ENCODE results near the gene FAAH. TPM values are rescaled to one million over a fixed set of nuclear protein-coding genes. Genes with fewer than 3 reads are reported as not detected.

FAAH gene
- total and polyA plus RNA-seq, 4 donors, result 14.3 to 43.3 (median 27.0) TPM

DNA sequence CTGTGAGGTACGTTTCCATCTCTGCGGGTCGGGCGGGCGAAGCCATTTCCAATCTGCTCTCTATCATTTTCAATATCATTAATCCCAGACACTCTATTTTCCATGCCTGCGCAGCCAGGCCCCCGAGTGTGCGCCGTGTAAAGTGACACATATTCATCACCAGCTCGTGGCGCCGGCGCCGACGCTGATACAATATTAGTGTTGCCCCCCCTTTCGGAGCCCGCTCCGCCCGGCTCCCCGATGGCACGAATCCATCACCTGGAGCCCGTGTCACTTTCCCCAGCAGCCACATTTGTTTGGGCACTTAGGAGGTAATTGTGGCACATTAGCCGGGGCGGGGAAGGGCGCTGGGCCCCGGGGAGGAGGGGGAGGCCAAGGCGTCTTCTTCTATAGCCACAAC is 61.8 kb downstream of the FAAH start:
- WGBS (ENCODE audit: insufficient coverage), result 66% methylated on average over 20 of the region's 27 CpGs
- peaks cover 57% of the 10 kb centered on the region for H3K27me3 ChIP-seq (ENCODE audit: control insufficient read depth, insufficient read depth, low read length)
- H3K36me3 ChIP-seq (ENCODE audit: control insufficient read depth, insufficient read depth, low read length), result no peaks in the 10 kb centered on the region
- H3K4me1 ChIP-seq (ENCODE audit: control insufficient read depth, insufficient read depth, low read length), result no peaks in the 10 kb centered on the region
- no peak overlapping the region for H3K27ac ChIP-seq (ENCODE audit: low read depth, low read length)
- H3K4me3 ChIP-seq (ENCODE audit: low read depth, low read length), result no peak overlapping the region
- peak in 1 of 6 donors; percentile 79 for DNase-seq (ENCODE audit: low read depth in 4 of 6, low spot score in 6 of 6)
- H3K9me3 ChIP-seq (ENCODE audit: control insufficient read depth, insufficient read depth, low read length), result no peaks in the 10 kb centered on the region

DNA sequence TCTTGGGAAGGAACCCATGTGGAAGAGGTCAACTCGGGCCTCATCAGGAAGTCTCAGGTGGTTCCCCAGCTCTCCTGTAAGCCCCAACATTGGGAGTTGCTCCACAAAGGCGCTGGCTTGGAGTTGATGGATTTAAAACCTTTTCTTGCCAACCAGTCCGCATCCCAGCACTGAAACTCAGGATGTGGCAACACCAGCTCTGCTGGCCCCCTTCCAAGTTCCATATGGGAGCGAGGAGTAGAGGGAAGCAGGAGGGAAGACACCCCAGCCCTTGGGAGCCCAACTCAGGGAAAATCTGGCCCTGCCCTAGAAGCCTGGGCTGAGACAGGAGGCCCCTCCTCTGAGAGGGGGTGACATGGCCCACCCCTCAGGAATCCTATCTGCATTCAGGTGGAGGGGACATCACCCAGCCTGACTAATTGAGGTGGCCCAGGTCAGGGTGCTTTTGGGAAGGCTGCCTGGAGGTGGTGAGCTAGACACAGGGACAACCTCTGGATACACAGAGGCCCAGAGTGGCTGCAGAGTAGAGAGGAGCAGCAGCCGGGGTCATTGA is 62.4 kb downstream of the FAAH start:
- no peaks in the 10 kb centered on the region for H3K4me1 ChIP-seq (ENCODE audit: control insufficient read depth, insufficient read depth, low read length)
- peaks cover 55% of the 10 kb centered on the region for H3K27me3 ChIP-seq (ENCODE audit: control insufficient read depth, insufficient read depth, low read length)
- no peaks in the 10 kb centered on the region for H3K36me3 ChIP-seq (ENCODE audit: control insufficient read depth, insufficient read depth, low read length)
- H3K27ac ChIP-seq (ENCODE audit: low read depth, low read length), result no peak overlapping the region
- WGBS (ENCODE audit: insufficient coverage), result 79% methylated on average over 4 of the region's 5 CpGs
- no peak overlapping the region for H3K4me3 ChIP-seq (ENCODE audit: low read depth, low read length)
- no peaks in the 10 kb centered on the region for H3K9me3 ChIP-seq (ENCODE audit: control insufficient read depth, insufficient read depth, low read length)
- DNase-seq (ENCODE audit: low read depth in 4 of 6, low spot score in 6 of 6), result peak in 1 of 6 donors; percentile 11

DNA sequence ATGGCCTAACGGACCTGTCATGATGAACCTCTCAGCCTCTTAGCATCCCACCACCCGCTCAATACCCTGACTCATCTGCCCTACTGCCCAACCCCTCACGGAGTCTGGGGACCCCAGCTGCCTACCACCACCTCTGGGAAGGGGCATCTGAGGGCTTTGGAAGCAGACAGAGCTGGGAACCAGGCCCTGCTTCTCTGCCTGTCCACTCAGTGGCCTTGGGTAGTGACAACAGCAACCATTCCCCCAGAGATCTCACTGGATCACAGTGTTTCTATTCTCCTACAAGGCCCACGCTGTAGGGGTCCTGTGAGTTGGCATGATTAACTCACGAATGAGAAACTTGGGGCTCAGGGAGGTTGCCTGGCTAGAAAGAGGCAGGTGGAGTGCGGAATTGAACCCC is 63.1 kb downstream of the FAAH start:
- Histone ChIP-seq H3K4me3 (ENCODE audit: low read depth, low read length) (no peak overlapping the region), H3K27me3 (ENCODE audit: control insufficient read depth, insufficient read depth, low read length) (peaks cover 54% of the 10 kb centered on the region), H3K27ac (ENCODE audit: low read depth, low read length) (no peak overlapping the region), H3K4me1 (ENCODE audit: control insufficient read depth, insufficient read depth, low read length) (peaks cover 3% of the 10 kb centered on the region), H3K36me3 (ENCODE audit: control insufficient read depth, insufficient read depth, low read length) (no peaks in the 10 kb centered on the region), H3K9me3 (ENCODE audit: control insufficient read depth, insufficient read depth, low read length) (no peaks in the 10 kb centered on the region)
- 100% methylated on average over 2 of the region's 6 CpGs for WGBS (ENCODE audit: insufficient coverage)
- no peak for DNase-seq (ENCODE audit: low read depth in 4 of 6, low spot score in 6 of 6)

DNA sequence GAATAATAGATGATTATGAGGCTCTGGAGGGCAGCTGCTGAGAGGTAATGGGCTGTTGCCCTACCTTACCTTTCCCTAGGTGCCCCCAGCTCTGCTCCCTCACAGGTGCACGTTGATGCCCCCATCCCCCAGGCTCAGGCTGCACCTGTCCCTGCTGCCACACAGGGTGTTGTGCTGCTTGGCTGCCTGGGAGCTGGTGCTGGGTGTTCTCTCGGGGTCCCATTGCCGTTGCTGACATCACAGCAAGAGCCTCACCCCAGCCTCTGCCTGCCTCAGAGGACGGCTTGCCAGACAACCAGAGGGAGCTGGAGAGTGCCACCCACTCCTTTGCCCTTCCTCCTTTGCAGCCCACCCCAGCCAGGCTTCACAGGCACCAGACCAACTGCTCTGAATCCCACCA is 64.1 kb downstream of the FAAH start:
- DNase-seq (ENCODE audit: low read depth in 4 of 6, low spot score in 6 of 6), result no peak
- H3K4me1 ChIP-seq (ENCODE audit: control insufficient read depth, insufficient read depth, low read length), result peaks cover 3% of the 10 kb centered on the region
- H3K4me3 ChIP-seq (ENCODE audit: low read depth, low read length), result no peak overlapping the region
- peaks cover 45% of the 10 kb centered on the region for H3K27me3 ChIP-seq (ENCODE audit: control insufficient read depth, insufficient read depth, low read length)
- WGBS (ENCODE audit: insufficient coverage), result 63% methylated on average over 4 of the region's 4 CpGs
- H3K27ac ChIP-seq (ENCODE audit: low read depth, low read length), result no peak overlapping the region
- H3K36me3 ChIP-seq (ENCODE audit: control insufficient read depth, insufficient read depth, low read length), result no peaks in the 10 kb centered on the region
- H3K9me3 ChIP-seq (ENCODE audit: control insufficient read depth, insufficient read depth, low read length), result no peaks in the 10 kb centered on the region

DNA sequence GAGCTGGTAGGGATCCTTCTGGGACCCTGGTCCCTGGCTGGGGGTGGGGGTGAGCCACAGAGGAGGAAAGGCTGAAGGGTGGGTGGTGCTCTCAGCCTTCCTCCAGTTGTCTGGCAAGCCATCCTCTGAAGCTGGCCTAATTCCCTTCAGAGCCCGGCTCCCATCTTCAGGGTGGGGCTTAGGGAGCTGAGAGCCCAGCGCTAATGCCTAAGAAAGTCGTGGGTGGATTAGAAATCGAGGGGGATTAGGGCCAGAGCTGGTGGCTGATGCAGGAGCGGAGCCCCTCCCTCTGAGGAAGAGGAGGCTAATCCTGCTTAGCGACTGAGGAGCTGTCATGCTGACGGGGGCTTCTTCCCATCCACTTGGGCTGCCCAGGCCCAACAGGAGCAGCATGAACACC is 64.7 kb downstream of the FAAH start:
- no peak for DNase-seq (ENCODE audit: low read depth in 4 of 6, low spot score in 6 of 6)
- H3K4me3 ChIP-seq (ENCODE audit: low read depth, low read length), result no peak overlapping the region
- H3K27ac ChIP-seq (ENCODE audit: low read depth, low read length), result no peak overlapping the region
- WGBS (ENCODE audit: insufficient coverage), result 63% methylated on average over 7 of the region's 7 CpGs
- no peaks in the 10 kb centered on the region for H3K9me3 ChIP-seq (ENCODE audit: control insufficient read depth, insufficient read depth, low read length)
- H3K36me3 ChIP-seq (ENCODE audit: control insufficient read depth, insufficient read depth, low read length), result no peaks in the 10 kb centered on the region
- peaks cover 3% of the 10 kb centered on the region for H3K4me1 ChIP-seq (ENCODE audit: control insufficient read depth, insufficient read depth, low read length)
- H3K27me3 ChIP-seq (ENCODE audit: control insufficient read depth, insufficient read depth, low read length), result peaks cover 38% of the 10 kb centered on the region

DNA sequence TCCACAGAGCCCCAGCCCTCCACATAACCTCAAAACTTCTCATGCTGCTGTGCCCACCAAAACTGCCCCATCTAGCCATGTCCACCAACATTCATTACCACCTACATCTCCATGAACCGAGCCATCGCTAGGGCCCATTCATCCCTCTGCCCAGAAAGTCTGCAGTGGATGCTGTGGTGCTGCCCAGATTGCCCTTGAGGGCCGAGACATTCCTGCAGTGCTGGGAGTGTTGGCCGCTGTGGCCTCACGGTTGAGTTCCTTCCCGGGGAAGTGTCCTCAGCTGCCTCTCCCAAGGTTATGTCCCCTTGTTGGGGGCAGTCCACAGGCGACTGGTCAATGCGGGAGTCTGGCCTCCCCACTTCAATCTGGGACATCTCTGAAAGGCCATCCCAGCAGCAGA is 65.2 kb downstream of the FAAH start:
- Histone ChIP-seq H3K27ac (ENCODE audit: low read depth, low read length) (no peak overlapping the region), H3K27me3 (ENCODE audit: control insufficient read depth, insufficient read depth, low read length) (peaks cover 40% of the 10 kb centered on the region)

DNA sequence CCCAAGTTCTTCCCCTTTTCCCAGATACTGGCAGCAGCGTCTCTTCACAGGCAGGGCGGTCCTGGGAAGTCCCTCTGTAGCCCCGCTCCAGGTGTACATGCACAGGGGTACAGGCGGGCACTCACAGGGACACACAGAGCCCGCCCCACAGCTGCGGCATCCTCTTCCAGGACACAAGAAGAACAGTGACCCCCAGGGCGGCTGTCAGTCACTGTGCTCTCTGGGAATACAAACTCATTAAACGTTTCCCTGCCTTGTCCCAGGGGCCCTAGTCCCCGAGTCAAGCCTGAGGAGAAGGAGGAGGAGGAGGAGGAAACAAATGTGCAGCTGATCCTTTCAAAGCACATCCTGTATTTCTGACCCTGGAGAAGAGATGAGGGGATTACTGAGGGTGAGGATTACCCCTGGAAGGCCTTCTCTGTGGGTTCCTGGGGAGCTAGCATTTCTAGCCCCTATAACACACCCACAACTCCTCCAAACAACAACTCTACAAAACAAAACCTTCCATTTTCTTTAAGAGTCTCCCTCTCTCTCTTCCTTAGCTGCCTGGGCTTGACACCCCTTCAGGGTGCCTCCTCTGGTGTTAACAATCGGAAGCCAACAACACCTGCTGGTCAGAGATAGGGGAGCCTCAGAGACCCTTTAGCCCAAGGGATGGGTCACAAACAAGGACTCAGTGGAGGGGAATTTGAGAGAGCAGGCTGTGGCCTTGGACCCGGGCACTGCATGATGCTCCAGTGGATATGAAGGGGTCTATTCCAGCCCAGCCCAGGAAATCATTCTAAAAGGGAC is 67.1 kb downstream of the FAAH start:
- Histone ChIP-seq H3K27me3 (ENCODE audit: control insufficient read depth, insufficient read depth, low read length) (peaks cover 39% of the 10 kb centered on the region), H3K36me3 (ENCODE audit: control insufficient read depth, insufficient read depth, low read length) (no peaks in the 10 kb centered on the region), H3K27ac (ENCODE audit: low read depth, low read length) (no peak overlapping the region), H3K9me3 (ENCODE audit: control insufficient read depth, insufficient read depth, low read length) (no peaks in the 10 kb centered on the region), H3K4me3 (ENCODE audit: low read depth, low read length) (no peak overlapping the region), H3K4me1 (ENCODE audit: control insufficient read depth, insufficient read depth, low read length) (peaks cover 9% of the 10 kb centered on the region)
- DNase-seq (ENCODE audit: low read depth in 4 of 6, low spot score in 6 of 6), result no peak
- WGBS (ENCODE audit: insufficient coverage), result 68% methylated on average over 6 of the region's 11 CpGs

More for the DNA sequence above, 65.2 kb downstream of the FAAH start:
- no peak for DNase-seq (ENCODE audit: low read depth in 4 of 6, low spot score in 6 of 6)
- no peaks in the 10 kb centered on the region for H3K9me3 ChIP-seq (ENCODE audit: control insufficient read depth, insufficient read depth, low read length)
- 86% methylated on average over 8 of the region's 8 CpGs for WGBS (ENCODE audit: insufficient coverage)
- no peaks in the 10 kb centered on the region for H3K36me3 ChIP-seq (ENCODE audit: control insufficient read depth, insufficient read depth, low read length)
- H3K4me3 ChIP-seq (ENCODE audit: low read depth, low read length), result no peak overlapping the region
- peaks cover 3% of the 10 kb centered on the region for H3K4me1 ChIP-seq (ENCODE audit: control insufficient read depth, insufficient read depth, low read length)

DNA sequence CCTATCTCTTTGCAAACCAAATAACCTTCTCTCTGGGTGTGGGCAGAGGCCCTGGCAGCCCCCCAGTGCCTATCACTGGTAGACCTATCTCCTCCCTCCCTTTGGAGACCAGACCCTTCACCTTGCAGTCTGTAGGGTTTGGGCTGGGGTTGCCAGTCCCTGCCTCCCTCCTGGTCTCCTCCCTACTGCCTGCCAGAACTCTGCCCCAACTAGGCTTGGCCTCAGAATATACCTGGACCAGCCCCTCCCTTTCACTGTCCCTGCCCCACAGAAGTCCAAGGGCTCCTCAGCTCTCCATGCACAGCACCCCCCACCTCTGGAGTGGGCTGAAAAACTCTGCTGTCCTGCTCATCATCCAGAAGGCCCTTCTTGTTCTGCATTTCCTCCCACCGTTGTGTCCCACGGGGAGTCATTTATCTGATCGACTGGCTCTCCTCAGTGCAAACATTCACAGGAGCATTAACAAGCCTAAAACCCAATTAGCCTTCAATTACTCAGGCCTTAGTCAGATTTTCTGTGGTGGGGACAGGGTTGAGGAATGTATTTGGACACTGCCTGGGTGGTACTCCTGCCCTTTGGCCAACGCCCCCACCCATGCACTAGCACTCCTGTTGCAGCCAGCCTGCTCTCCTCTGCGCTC is 67.8 kb downstream of the FAAH start:
- no peak overlapping the region for H3K4me3 ChIP-seq (ENCODE audit: low read depth, low read length)
- no peaks in the 10 kb centered on the region for H3K9me3 ChIP-seq (ENCODE audit: control insufficient read depth, insufficient read depth, low read length)
- H3K27me3 ChIP-seq (ENCODE audit: control insufficient read depth, insufficient read depth, low read length), result peaks cover 36% of the 10 kb centered on the region
- no peaks in the 10 kb centered on the region for H3K36me3 ChIP-seq (ENCODE audit: control insufficient read depth, insufficient read depth, low read length)
- no peak overlapping the region for H3K27ac ChIP-seq (ENCODE audit: low read depth, low read length)
- 29% methylated on average over 4 of the region's 5 CpGs for whole genome bisulfite sequencing (ENCODE audit: insufficient coverage)
- H3K4me1 ChIP-seq (ENCODE audit: control insufficient read depth, insufficient read depth, low read length), result peaks cover 13% of the 10 kb centered on the region
- peak in 1 of 6 donors; percentile 45 for DNase-seq (ENCODE audit: low read depth in 4 of 6, low spot score in 6 of 6)

All from spinal cord (tissue), 10 donors.